H9 (cell line): Measurements from ENCODE around the gene ATP5PO. TPM values are rescaled to one million over a fixed set of nuclear protein-coding genes. Genes with fewer than 3 reads are reported as not detected.

Experiments used
- DNase-seq: peaks from one replicate; pipeline ENCODE4 v3.0.0-alpha.2; 2017
- H2AFZ ChIP-seq: one replicate; pipeline ENCODE4 v1.6.1; 2013; ENCODE audit warnings: mild to moderate bottlenecking, low read length, control low read depth, moderate library complexity
- H2AK5ac ChIP-seq: 2 replicates; pipeline ENCODE4 v1.6.1; 2013; ENCODE audit warnings: low read length, control low read depth, mixed read lengths; ENCODE audit not compliant: insufficient read length
- H2BK120ac ChIP-seq: one replicate; pipeline ENCODE4 v1.6.1; 2013; ENCODE audit warnings: low read depth, mild to moderate bottlenecking, low read length, control low read depth, inconsistent platforms; ENCODE audit not compliant: poor library complexity, severe bottlenecking
- H2BK12ac ChIP-seq: 2 replicates; pipeline ENCODE4 v1.6.1; 2013; ENCODE audit warnings: low read length, control low read depth, mixed read lengths, low read depth; ENCODE audit not compliant: insufficient read length
- H2BK15ac ChIP-seq: 2 replicates; pipeline ENCODE4 v1.6.1; 2013; ENCODE audit warnings: low read depth, low read length, control low read depth
- H2BK20ac ChIP-seq: one replicate; pipeline ENCODE4 v1.6.1; 2013; ENCODE audit warnings: low read depth, mild to moderate bottlenecking, low read length, control low read depth, inconsistent platforms; ENCODE audit not compliant: poor library complexity, severe bottlenecking
- H2BK5ac ChIP-seq: 2 replicates; pipeline ENCODE4 v1.6.1; 2013; ENCODE audit warnings: low read length, control low read depth, mixed read lengths; ENCODE audit not compliant: insufficient read length
- H3K14ac ChIP-seq: 2 replicates; pipeline ENCODE4 v1.6.1; 2013; ENCODE audit warnings: low read length, control low read depth; ENCODE audit not compliant: insufficient read depth
- H3K18ac ChIP-seq: 2 replicates; pipeline ENCODE4 v1.6.1; 2013; ENCODE audit warnings: low read depth, mild to moderate bottlenecking, mixed read lengths, low read length, control low read depth; ENCODE audit not compliant: insufficient read length
- H3K23ac ChIP-seq: 2 replicates; pipeline ENCODE4 v1.6.1; 2013; ENCODE audit warnings: low read length, control low read depth, mixed read lengths, low read depth; ENCODE audit not compliant: insufficient read length
- H3K23me2 ChIP-seq: 2 replicates; pipeline ENCODE4 v1.6.1; 2013; ENCODE audit warnings: low read depth, mild to moderate bottlenecking, mixed read lengths, low read length, control low read depth; ENCODE audit not compliant: insufficient read length, poor library complexity, severe bottlenecking
- H3K27ac ChIP-seq: 2 replicates; pipeline ENCODE4 v1.5.1; 2013; ENCODE audit warnings: low read length, control low read depth, mixed read lengths, low read depth; ENCODE audit not compliant: insufficient read length
- H3K27me3 ChIP-seq: 2 replicates; pipeline ENCODE4 v1.6.1; 2013; ENCODE audit warnings: low read length, control low read depth, inconsistent platforms; ENCODE audit not compliant: insufficient read depth
- H3K4ac ChIP-seq: 2 replicates; pipeline ENCODE4 v1.6.1; 2013; ENCODE audit warnings: low read depth, mild to moderate bottlenecking, control low read depth, inconsistent platforms, low read length, moderate library complexity
- H3K4me1 ChIP-seq: 2 replicates; pipeline ENCODE4 v1.6.1; 2013; ENCODE audit warnings: low read length, control low read depth, inconsistent platforms; ENCODE audit not compliant: insufficient read depth
- H3K4me2 ChIP-seq: 2 replicates; pipeline ENCODE4 v1.6.1; 2013; ENCODE audit warnings: low read length, control low read depth, mixed read lengths; ENCODE audit not compliant: insufficient read length, insufficient read depth
- H3K56ac ChIP-seq: 2 replicates; pipeline ENCODE4 v1.6.1; 2013; ENCODE audit warnings: low read depth, mild to moderate bottlenecking, mixed read lengths, low read length, control low read depth; ENCODE audit not compliant: insufficient read length
- H3K79me1 ChIP-seq: 2 replicates; pipeline ENCODE4 v1.6.1; 2013; ENCODE audit warnings: low read depth, mild to moderate bottlenecking, moderate library complexity, low read length, control low read depth, inconsistent platforms; ENCODE audit not compliant: insufficient read depth, poor library complexity, severe bottlenecking
- H3K79me2 ChIP-seq: 2 replicates; pipeline ENCODE4 v1.6.1; 2013; ENCODE audit warnings: low read length, control low read depth, inconsistent platforms; ENCODE audit not compliant: insufficient read depth
- H3K9ac ChIP-seq: 2 replicates; pipeline ENCODE4 v1.6.1; 2013; ENCODE audit warnings: low read length, control low read depth, mixed read lengths; ENCODE audit not compliant: insufficient read length; ENCODE audit errors: extremely low read depth
- H3K9me3 ChIP-seq: one replicate; pipeline ENCODE4 v1.6.1; 2013; ENCODE audit warnings: low read depth, low read length, inconsistent platforms; ENCODE audit not compliant: control insufficient read depth
- H3T11ph ChIP-seq: one replicate; pipeline ENCODE4 v1.6.1; 2013; ENCODE audit warnings: mild to moderate bottlenecking, low read length, control low read depth, inconsistent platforms
- H4K20me1 ChIP-seq: one replicate; pipeline ENCODE4 v1.6.1; 2013; ENCODE audit not compliant: control insufficient read depth, insufficient read length, insufficient read depth
- H4K5ac ChIP-seq: 2 replicates; pipeline ENCODE4 v1.6.1; 2013; ENCODE audit warnings: low read depth, mild to moderate bottlenecking, mixed read lengths, low read length, control low read depth; ENCODE audit not compliant: insufficient read length
- H4K8ac ChIP-seq: replicated peaks from 2 replicates; pipeline ENCODE4 v1.6.1; 2013; ENCODE audit warnings: low read length, control low read depth, mixed read lengths, low read depth; ENCODE audit not compliant: insufficient read length
- H4K91ac ChIP-seq: 2 replicates; pipeline ENCODE4 v1.6.1; 2013; ENCODE audit warnings: low read depth, mild to moderate bottlenecking, moderate library complexity, mixed read lengths, low read length, control low read depth; ENCODE audit not compliant: insufficient read length
- H3K27ac Mint-ChIP-seq, 3 experiments: 2 replicates in 2 of 3; 3 replicates in 1 of 3; pipeline ENCODE4 v1.8.0; 2020 to 2021; ENCODE audit warnings: mixed read lengths in 3 of 3, mild to moderate bottlenecking in 1 of 3, moderate library complexity in 1 of 3
- H3K27me3 Mint-ChIP-seq: 2 replicates; pipeline ENCODE4 v1.8.0; 2021; ENCODE audit warnings: low read depth, mild to moderate bottlenecking, moderate library complexity, mixed read lengths
- H3K36me3 Mint-ChIP-seq, 3 experiments: 2 replicates in 2 of 3; 3 replicates in 1 of 3; pipeline ENCODE4 v1.8.0; 2020 to 2021; ENCODE audit warnings: low read depth in 3 of 3, mixed read lengths in 3 of 3; ENCODE audit not compliant: insufficient read depth in 1 of 3
- H3K4me1 Mint-ChIP-seq, 2 experiments: 2 replicates each; pipeline ENCODE4 v1.8.0; 2020; ENCODE audit warnings: mixed read lengths in 2 of 2
- H3K4me3 Mint-ChIP-seq, 2 experiments: 2 replicates in 1 of 2; 3 replicates in 1 of 2; pipeline ENCODE4 v1.8.0; 2020 to 2021; ENCODE audit warnings: mild to moderate bottlenecking in 2 of 2, mixed read lengths in 2 of 2, moderate library complexity in 1 of 2
- H3K9me3 Mint-ChIP-seq, 2 experiments: 2 replicates in 1 of 2; 3 replicates in 1 of 2; pipeline ENCODE4 v1.8.0; 2020; ENCODE audit warnings: mild to moderate bottlenecking in 2 of 2, mixed read lengths in 2 of 2, moderate library complexity in 1 of 2
- CTCF ChIP-seq: fragments of 200-600 bp; sonication (generic); conservative IDR thresholded peaks from 3 replicates; pipeline ENCODE4 v1.8.0; 2021; ENCODE audit warnings: antibody characterized with exemption, mild to moderate bottlenecking
- WGBS: extraction: QIAGEN DNeasy Blood & Tissue Kit; methylation state at CpG from one replicate; pipeline ENCODE4 v1.1.7; 2013; ENCODE audit warnings: missing lambda C conversion rate, low lambda C conversion rate, mixed read lengths; ENCODE audit not compliant: insufficient read length; ENCODE audit errors: extremely low coverage; 5-methylcytosine and 5-hydroxymethylcytosine counted together
- total RNA-seq: library from RNA; stranded (reverse); gene quantifications from 2 replicates; pipeline ENCODE4 v1.2.1, GENCODE V29; 2021

Gene ATP5PO
- total RNA-seq, 1 experiment from 2014 or later = 275 TPM

GRCh38 chr21:33943293-33943692 lies 27.7 kb upstream of the ATP5PO start:
- Histone ChIP-seq H4K91ac (no peak overlapping the region), H3K9ac (no peak overlapping the region), H3K23me2 (no peaks in the 10 kb centered on the region), H3K23ac (no peak overlapping the region), H2BK12ac (no peak overlapping the region), H3K14ac (no peak overlapping the region), H2BK120ac (no peak overlapping the region), H3K79me2 (no peaks in the 10 kb centered on the region), H2AK5ac (no peak overlapping the region), H2BK5ac (no peak overlapping the region), H3T11ph (no peak overlapping the region), H3K4me2 (no peak overlapping the region), H3K9me3 (no peaks in the 10 kb centered on the region), H3K56ac (no peak overlapping the region), H2AFZ (no peak overlapping the region), H2BK20ac (no peak overlapping the region), H3K4ac (no peak overlapping the region), H3K79me1 (no peaks in the 10 kb centered on the region), H3K27ac (no peak overlapping the region), H3K18ac (no peak overlapping the region), H4K8ac (no peak overlapping the region), H4K5ac (no peak overlapping the region), H2BK15ac (no peak overlapping the region), H4K20me1 (no peaks in the 10 kb centered on the region), H3K27me3 (no peaks in the 10 kb centered on the region), H3K4me1 (peaks cover 7% of the 10 kb centered on the region; the same call in 1 of the 2 replicates)
- Mint-ChIP-seq H3K4me1 (peaks cover 27 to 34% of the 10 kb centered on the region in 2 experiments), H3K27me3 (peaks cover 2% of the 10 kb centered on the region), H3K36me3 (peaks cover 4 to 27% (median 16%) of the 10 kb centered on the region in 3 experiments; a peak in 6 of 7 replicates), H3K4me3 (no peak overlapping the region), H3K9me3 (peaks cover 4 to 11% of the 10 kb centered on the region in 2 experiments; a peak in 4 of 5 replicates), H3K27ac (no peak overlapping the region)
- no peak for DNase-seq
- whole genome bisulfite sequencing = no CpG with 5 or more reads among the region's 2 CpGs
- no peak for TF ChIP-seq CTCF
